ENCODE data around the gene CALM3. TPM values are rescaled to one million over a fixed set of nuclear protein-coding genes. Genes with fewer than 3 reads are reported as not detected.
"Not testable (repeated sequence)": the region's sequence is repeated elsewhere in the genome, so short reads cannot be mapped to it uniquely, and the experiment has no call there.

The CALM3 gene
- total and polyA plus RNA-seq, 9 donors = 80.5 to 646 (median 225) TPM

- no peak for DNase-seq
- no peak overlapping the region for H3K27ac ChIP-seq
- no peak overlapping the region for H3K4me3 ChIP-seq
- H3K27me3 ChIP-seq = no peaks in the 10 kb centered on the region
- 94 to 97% (median 96%) methylated on average over 9 of the region's 9 CpGs for WGBS, 3 donors
- intact Hi-C loops (cut with DNase I) = no loop called here
- H3K4me1 ChIP-seq (ENCODE audit: insufficient read depth) = no peaks in the 10 kb centered on the region
- no peak for TF ChIP-seq CTCF (IDR thresholded peaks at IDR 0.05)
- H3K36me3 ChIP-seq = no peaks in the 10 kb centered on the region
- H3K9me3 ChIP-seq = no peaks in the 10 kb centered on the region
These were observed 41.9 kb upstream of the CALM3 start for GRCh38 chr19:46559203-46559602.

GRCh38 chr19:46559675-46560074 is 41.5 kb upstream of the CALM3 start:
- H3K4me1 ChIP-seq (ENCODE audit: insufficient read depth); H3K4me3 ChIP-seq; H3K36me3 ChIP-seq; DNase-seq; H3K27ac ChIP-seq; H3K9me3 ChIP-seq; intact Hi-C loops (cut with DNase I); H3K27me3 ChIP-seq: not testable (repeated sequence)
- 88 to 91% (median 88%) methylated on average over 8 of the region's 8 CpGs for WGBS, 3 donors

- TF ChIP-seq CTCF (IDR thresholded peaks at IDR 0.05) (no peak), EP300 (IDR thresholded peaks at IDR 0.05) (no peak), POLR2A (IDR thresholded peaks at IDR 0.05) (no peak)
- no peak for DNase-seq
- Histone ChIP-seq H3K4me3 (no peak overlapping the region), H3K9me3 (no peaks in the 10 kb centered on the region), H3K36me3 (no peaks in the 10 kb centered on the region), H3K27ac (no peak overlapping the region), H3K27me3 (no peaks in the 10 kb centered on the region), H3K4me1 (ENCODE audit: insufficient read depth) (no peaks in the 10 kb centered on the region)
- intact Hi-C loops (cut with DNase I) = no loop called here
These were observed 36.4 kb upstream of the CALM3 start for GRCh38 chr19:46564701-46565100.

GRCh38 chr19:46571495-46571894 is 29.6 kb upstream of the CALM3 start:
- intact Hi-C loops (cut with DNase I) = no loop called here
- TF ChIP-seq EP300 (IDR thresholded peaks at IDR 0.05) (no peak), POLR2A (IDR thresholded peaks at IDR 0.05) (no peak)

GRCh38 chr19:46573679-46574498 is 27.2 kb upstream of the CALM3 start:
- Histone ChIP-seq H3K36me3 (no peaks in the 10 kb centered on the region), H3K4me3 (no peak overlapping the region), H3K9me3 (no peaks in the 10 kb centered on the region), H3K27ac (no peak overlapping the region), H3K27me3 (no peaks in the 10 kb centered on the region), H3K4me1 (ENCODE audit: insufficient read depth) (no peaks in the 10 kb centered on the region)
- 70 to 75% (median 73%) methylated on average over 8 of the region's 8 CpGs for WGBS, 3 donors
- no peak for DNase-seq
- intact Hi-C loops (cut with DNase I) = no loop called here
- TF ChIP-seq CTCF (IDR thresholded peaks at IDR 0.05) = no peak
- TF ChIP-seq EP300 (IDR thresholded peaks at IDR 0.05) = no peak
- no peak for TF ChIP-seq POLR2A (IDR thresholded peaks at IDR 0.05)

More at GRCh38 chr19:46571495-46571894, 29.6 kb upstream of the CALM3 start:
- Histone ChIP-seq H3K4me1 (ENCODE audit: insufficient read depth) (no peaks in the 10 kb centered on the region), H3K9me3 (no peaks in the 10 kb centered on the region), H3K36me3 (no peaks in the 10 kb centered on the region), H3K27ac (no peak overlapping the region), H3K4me3 (no peak overlapping the region), H3K27me3 (no peaks in the 10 kb centered on the region)
- DNase-seq = no peak
- 57 to 66% (median 62%) methylated on average over 5 of the region's 5 CpGs for WGBS, 3 donors
